ENCODE results near the gene CCDC141.

DNA sequence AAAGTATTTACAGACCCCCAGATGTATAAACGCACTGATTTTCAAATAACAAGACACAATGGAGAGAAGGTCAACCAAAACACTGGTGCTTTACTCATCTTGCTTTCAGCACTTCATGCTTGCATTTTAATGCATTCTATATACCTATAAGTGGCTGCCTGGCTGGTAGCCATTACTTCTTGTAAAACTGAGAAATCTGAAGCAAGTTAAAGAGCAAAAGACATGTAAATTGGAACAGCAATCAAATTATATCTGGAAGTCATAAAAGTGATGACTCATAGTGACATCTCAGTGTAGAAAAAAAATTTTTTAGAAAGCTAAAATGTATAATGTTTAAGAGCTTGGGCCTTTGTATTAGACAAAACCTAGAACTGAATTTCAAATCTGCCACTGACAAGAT, 106.2 kb downstream of the CCDC141 start:
- TF ChIP-seq, protein P1, sequence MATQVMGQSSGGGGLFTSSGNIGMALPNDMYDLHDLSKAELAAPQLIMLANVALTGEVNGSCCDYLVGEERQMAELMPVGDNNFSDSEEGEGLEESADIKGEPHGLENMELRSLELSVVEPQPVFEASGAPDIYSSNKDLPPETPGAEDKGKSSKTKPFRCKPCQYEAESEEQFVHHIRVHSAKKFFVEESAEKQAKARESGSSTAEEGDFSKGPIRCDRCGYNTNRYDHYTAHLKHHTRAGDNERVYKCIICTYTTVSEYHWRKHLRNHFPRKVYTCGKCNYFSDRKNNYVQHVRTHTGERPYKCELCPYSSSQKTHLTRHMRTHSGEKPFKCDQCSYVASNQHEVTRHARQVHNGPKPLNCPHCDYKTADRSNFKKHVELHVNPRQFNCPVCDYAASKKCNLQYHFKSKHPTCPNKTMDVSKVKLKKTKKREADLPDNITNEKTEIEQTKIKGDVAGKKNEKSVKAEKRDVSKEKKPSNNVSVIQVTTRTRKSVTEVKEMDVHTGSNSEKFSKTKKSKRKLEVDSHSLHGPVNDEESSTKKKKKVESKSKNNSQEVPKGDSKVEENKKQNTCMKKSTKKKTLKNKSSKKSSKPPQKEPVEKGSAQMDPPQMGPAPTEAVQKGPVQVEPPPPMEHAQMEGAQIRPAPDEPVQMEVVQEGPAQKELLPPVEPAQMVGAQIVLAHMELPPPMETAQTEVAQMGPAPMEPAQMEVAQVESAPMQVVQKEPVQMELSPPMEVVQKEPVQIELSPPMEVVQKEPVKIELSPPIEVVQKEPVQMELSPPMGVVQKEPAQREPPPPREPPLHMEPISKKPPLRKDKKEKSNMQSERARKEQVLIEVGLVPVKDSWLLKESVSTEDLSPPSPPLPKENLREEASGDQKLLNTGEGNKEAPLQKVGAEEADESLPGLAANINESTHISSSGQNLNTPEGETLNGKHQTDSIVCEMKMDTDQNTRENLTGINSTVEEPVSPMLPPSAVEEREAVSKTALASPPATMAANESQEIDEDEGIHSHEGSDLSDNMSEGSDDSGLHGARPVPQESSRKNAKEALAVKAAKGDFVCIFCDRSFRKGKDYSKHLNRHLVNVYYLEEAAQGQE (IDR thresholded peaks at IDR 0.05): no peak
- TF ChIP-seq POLR2A (IDR thresholded peaks at IDR 0.05; ENCODE audit: low read length) (no peak), ZC3H11A (IDR thresholded peaks at IDR 0.05) (no peak), CHD4 (IDR thresholded peaks at IDR 0.05; ENCODE audit: borderline replicate concordance) (no peak), RFX5 (IDR thresholded peaks at IDR 0.05) (no peak), EP300 (IDR thresholded peaks at IDR 0.05) (no peak), TP53 (CRISPR knock-in tag; IDR thresholded peaks at IDR 0.05) (no peak), RAD21 (conservative IDR thresholded peaks at IDR 0.05 in 1 of 2, IDR thresholded peaks at IDR 0.05 in 1 of 2) (no peak), CEBPB (IDR thresholded peaks at IDR 0.05) (no peak)
- TF ChIP-seq, protein P2, sequence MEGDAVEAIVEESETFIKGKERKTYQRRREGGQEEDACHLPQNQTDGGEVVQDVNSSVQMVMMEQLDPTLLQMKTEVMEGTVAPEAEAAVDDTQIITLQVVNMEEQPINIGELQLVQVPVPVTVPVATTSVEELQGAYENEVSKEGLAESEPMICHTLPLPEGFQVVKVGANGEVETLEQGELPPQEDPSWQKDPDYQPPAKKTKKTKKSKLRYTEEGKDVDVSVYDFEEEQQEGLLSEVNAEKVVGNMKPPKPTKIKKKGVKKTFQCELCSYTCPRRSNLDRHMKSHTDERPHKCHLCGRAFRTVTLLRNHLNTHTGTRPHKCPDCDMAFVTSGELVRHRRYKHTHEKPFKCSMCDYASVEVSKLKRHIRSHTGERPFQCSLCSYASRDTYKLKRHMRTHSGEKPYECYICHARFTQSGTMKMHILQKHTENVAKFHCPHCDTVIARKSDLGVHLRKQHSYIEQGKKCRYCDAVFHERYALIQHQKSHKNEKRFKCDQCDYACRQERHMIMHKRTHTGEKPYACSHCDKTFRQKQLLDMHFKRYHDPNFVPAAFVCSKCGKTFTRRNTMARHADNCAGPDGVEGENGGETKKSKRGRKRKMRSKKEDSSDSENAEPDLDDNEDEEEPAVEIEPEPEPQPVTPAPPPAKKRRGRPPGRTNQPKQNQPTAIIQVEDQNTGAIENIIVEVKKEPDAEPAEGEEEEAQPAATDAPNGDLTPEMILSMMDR (IDR thresholded peaks at IDR 0.05): no peak
- TF ChIP-seq, protein P3, sequence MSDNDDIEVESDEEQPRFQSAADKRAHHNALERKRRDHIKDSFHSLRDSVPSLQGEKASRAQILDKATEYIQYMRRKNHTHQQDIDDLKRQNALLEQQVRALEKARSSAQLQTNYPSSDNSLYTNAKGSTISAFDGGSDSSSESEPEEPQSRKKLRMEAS (IDR thresholded peaks at IDR 0.05): no peak
- TF ChIP-seq, protein P4, sequence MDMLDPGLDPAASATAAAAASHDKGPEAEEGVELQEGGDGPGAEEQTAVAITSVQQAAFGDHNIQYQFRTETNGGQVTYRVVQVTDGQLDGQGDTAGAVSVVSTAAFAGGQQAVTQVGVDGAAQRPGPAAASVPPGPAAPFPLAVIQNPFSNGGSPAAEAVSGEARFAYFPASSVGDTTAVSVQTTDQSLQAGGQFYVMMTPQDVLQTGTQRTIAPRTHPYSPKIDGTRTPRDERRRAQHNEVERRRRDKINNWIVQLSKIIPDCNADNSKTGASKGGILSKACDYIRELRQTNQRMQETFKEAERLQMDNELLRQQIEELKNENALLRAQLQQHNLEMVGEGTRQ (IDR thresholded peaks at IDR 0.05): no peak

Measured in A549 (cell line).